Measurements from ENCODE around the gene KIAA1586.

DNA sequence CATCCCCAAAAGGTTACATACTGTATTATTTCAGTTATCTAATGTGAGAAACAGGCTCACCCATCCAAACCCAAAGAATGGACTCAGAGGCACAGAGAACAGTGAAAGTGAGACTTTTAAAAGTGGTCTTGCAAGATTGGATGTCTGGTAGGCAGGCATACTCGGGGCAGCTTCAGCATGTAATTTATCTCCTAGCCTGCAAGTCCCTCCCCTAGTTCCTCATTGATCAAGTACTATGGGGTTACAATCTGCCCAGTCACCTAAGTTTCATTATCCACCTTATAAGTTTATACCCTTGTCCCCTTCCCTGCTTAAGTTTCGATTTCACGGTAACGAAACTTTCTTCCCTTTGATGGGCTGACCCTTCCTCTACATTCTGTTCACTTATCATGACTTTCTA is 22.7 kb downstream of the KIAA1586 start:
- TF ChIP-seq RBM22 (optimal IDR thresholded peaks at IDR 0.05; ENCODE audit: low read length) (no peak), POLR2A (IDR thresholded peaks at IDR 0.05; ENCODE audit: insufficient read depth in 1 of 2, low read depth in 2 of 2, low read length in 2 of 2) (no peak), ZNF572 (CRISPR knock-in tag; IDR thresholded peaks at IDR 0.05) (no peak), TP53 (CRISPR knock-in tag; conservative IDR thresholded peaks at IDR 0.05) (no peak), ZFP36L1 (CRISPR knock-in tag; IDR thresholded peaks at IDR 0.05) (no peak), MED1 (CRISPR knock-in tag; IDR thresholded peaks at IDR 0.05) (no peak), FOXK2 (IDR thresholded peaks at IDR 0.05) (no peak), CBX5 (CRISPR knock-in tag; IDR thresholded peaks at IDR 0.05; ENCODE audit: borderline replicate concordance) (no peak)
- TF ChIP-seq, protein P1, sequence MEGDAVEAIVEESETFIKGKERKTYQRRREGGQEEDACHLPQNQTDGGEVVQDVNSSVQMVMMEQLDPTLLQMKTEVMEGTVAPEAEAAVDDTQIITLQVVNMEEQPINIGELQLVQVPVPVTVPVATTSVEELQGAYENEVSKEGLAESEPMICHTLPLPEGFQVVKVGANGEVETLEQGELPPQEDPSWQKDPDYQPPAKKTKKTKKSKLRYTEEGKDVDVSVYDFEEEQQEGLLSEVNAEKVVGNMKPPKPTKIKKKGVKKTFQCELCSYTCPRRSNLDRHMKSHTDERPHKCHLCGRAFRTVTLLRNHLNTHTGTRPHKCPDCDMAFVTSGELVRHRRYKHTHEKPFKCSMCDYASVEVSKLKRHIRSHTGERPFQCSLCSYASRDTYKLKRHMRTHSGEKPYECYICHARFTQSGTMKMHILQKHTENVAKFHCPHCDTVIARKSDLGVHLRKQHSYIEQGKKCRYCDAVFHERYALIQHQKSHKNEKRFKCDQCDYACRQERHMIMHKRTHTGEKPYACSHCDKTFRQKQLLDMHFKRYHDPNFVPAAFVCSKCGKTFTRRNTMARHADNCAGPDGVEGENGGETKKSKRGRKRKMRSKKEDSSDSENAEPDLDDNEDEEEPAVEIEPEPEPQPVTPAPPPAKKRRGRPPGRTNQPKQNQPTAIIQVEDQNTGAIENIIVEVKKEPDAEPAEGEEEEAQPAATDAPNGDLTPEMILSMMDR (CRISPR knock-in tag; IDR thresholded peaks at IDR 0.05), result no peak
- TF ChIP-seq, protein P2, sequence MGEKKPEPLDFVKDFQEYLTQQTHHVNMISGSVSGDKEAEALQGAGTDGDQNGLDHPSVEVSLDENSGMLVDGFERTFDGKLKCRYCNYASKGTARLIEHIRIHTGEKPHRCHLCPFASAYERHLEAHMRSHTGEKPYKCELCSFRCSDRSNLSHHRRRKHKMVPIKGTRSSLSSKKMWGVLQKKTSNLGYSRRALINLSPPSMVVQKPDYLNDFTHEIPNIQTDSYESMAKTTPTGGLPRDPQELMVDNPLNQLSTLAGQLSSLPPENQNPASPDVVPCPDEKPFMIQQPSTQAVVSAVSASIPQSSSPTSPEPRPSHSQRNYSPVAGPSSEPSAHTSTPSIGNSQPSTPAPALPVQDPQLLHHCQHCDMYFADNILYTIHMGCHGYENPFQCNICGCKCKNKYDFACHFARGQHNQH (CRISPR knock-in tag; IDR thresholded peaks at IDR 0.05), result no peak
- TF ChIP-seq, protein P3, sequence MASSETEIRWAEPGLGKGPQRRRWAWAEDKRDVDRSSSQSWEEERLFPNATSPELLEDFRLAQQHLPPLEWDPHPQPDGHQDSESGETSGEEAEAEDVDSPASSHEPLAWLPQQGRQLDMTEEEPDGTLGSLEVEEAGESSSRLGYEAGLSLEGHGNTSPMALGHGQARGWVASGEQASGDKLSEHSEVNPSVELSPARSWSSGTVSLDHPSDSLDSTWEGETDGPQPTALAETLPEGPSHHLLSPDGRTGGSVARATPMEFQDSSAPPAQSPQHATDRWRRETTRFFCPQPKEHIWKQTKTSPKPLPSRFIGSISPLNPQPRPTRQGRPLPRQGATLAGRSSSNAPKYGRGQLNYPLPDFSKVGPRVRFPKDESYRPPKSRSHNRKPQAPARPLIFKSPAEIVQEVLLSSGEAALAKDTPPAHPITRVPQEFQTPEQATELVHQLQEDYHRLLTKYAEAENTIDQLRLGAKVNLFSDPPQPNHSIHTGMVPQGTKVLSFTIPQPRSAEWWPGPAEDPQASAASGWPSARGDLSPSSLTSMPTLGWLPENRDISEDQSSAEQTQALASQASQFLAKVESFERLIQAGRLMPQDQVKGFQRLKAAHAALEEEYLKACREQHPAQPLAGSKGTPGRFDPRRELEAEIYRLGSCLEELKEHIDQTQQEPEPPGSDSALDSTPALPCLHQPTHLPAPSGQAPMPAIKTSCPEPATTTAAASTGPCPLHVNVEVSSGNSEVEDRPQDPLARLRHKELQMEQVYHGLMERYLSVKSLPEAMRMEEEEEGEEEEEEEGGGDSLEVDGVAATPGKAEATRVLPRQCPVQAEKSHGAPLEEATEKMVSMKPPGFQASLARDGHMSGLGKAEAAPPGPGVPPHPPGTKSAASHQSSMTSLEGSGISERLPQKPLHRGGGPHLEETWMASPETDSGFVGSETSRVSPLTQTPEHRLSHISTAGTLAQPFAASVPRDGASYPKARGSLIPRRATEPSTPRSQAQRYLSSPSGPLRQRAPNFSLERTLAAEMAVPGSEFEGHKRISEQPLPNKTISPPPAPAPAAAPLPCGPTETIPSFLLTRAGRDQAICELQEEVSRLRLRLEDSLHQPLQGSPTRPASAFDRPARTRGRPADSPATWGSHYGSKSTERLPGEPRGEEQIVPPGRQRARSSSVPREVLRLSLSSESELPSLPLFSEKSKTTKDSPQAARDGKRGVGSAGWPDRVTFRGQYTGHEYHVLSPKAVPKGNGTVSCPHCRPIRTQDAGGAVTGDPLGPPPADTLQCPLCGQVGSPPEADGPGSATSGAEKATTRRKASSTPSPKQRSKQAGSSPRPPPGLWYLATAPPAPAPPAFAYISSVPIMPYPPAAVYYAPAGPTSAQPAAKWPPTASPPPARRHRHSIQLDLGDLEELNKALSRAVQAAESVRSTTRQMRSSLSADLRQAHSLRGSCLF (CRISPR knock-in tag; IDR thresholded peaks at IDR 0.05; ENCODE audit: borderline replicate concordance), result no peak
- TF ChIP-seq, protein P4, sequence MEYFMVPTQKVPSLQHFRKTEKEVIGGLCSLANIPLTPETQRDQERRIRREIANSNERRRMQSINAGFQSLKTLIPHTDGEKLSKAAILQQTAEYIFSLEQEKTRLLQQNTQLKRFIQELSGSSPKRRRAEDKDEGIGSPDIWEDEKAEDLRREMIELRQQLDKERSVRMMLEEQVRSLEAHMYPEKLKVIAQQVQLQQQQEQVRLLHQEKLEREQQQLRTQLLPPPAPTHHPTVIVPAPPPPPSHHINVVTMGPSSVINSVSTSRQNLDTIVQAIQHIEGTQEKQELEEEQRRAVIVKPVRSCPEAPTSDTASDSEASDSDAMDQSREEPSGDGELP (IDR thresholded peaks at IDR 0.05; ENCODE audit: borderline replicate concordance, low read depth), result no peak
- TF ChIP-seq, protein P5, sequence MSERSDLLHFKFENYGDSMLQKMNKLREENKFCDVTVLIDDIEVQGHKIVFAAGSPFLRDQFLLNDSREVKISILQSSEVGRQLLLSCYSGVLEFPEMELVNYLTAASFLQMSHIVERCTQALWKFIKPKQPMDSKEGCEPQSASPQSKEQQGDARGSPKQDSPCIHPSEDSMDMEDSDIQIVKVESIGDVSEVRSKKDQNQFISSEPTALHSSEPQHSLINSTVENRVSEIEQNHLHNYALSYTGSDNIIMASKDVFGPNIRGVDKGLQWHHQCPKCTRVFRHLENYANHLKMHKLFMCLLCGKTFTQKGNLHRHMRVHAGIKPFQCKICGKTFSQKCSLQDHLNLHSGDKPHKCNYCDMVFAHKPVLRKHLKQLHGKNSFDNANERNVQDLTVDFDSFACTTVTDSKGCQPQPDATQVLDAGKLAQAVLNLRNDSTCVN (CRISPR knock-in tag; IDR thresholded peaks at IDR 0.05; ENCODE audit: borderline replicate concordance), result no peak
